ENCODE measurements around the gene EPHA8.

The EPHA8 gene

GRCh38 chr1:22536506-22536905 lies 26.8 kb upstream of the EPHA8 start:
- no peak for DNase-seq (ENCODE audit: low spot score)

- no peak for DNase-seq (ENCODE audit: low spot score)
These were observed 25.7 kb upstream of the EPHA8 start for GRCh38 chr1:22537441-22538139.

GRCh38 chr1:22539510-22540118 lies 23.7 kb upstream of the EPHA8 start:
- DNase-seq (ENCODE audit: low spot score), result no peak

GRCh38 chr1:22540337-22540736 lies 23.0 kb upstream of the EPHA8 start:
- DNase-seq (ENCODE audit: low spot score), result no peak

GRCh38 chr1:22542886-22543285 lies 20.4 kb upstream of the EPHA8 start:
- no peak for DNase-seq (ENCODE audit: low spot score)

GRCh38 chr1:22543679-22544078 lies 19.6 kb upstream of the EPHA8 start:
- no peak for DNase-seq (ENCODE audit: low spot score)

- DNase-seq (ENCODE audit: low spot score), result no peak
These were observed 18.7 kb upstream of the EPHA8 start for GRCh38 chr1:22544606-22545005.

- DNase-seq (ENCODE audit: low spot score), result no peak
These were observed 18.1 kb upstream of the EPHA8 start for GRCh38 chr1:22545141-22545540.

- DNase-seq (ENCODE audit: low spot score), result no peak
These were observed 16.0 kb upstream of the EPHA8 start for GRCh38 chr1:22547186-22547817.

GRCh38 chr1:22547818-22548462 lies 15.3 kb upstream of the EPHA8 start:
- DNase-seq (ENCODE audit: low spot score), result no peak

GRCh38 chr1:22550021-22550420 lies 13.3 kb upstream of the EPHA8 start:
- no peak for DNase-seq (ENCODE audit: low spot score)

GRCh38 chr1:22551591-22551990 lies 11.7 kb upstream of the EPHA8 start:
- no peak for DNase-seq (ENCODE audit: low spot score)

- DNase-seq (ENCODE audit: low spot score), result no peak
These were observed 11.3 kb upstream of the EPHA8 start for GRCh38 chr1:22552021-22552420.

GRCh38 chr1:22553104-22553880 lies 10.0 kb upstream of the EPHA8 start:
- no peak for DNase-seq (ENCODE audit: low spot score)

GRCh38 chr1:22553991-22554522 lies 9.2 kb upstream of the EPHA8 start:
- no peak for DNase-seq (ENCODE audit: low spot score)

- no peak for DNase-seq (ENCODE audit: low spot score)
These were observed 8.0 kb upstream of the EPHA8 start for GRCh38 chr1:22555371-22555656.

- DNase-seq (ENCODE audit: low spot score), result no peak
These were observed 6.7 kb upstream of the EPHA8 start for GRCh38 chr1:22556391-22557104.

- DNase-seq (ENCODE audit: low spot score), result no peak
These were observed 5.8 kb upstream of the EPHA8 start for GRCh38 chr1:22557341-22557950.

- DNase-seq (ENCODE audit: low spot score), result no peak
These were observed 648 bp downstream of the EPHA8 start for GRCh38 chr1:22563671-22564602.

GRCh38 chr1:22566161-22566560 lies 2.9 kb downstream of the EPHA8 start:
- DNase-seq (ENCODE audit: low spot score), result no peak

Data from pons (tissue), 1 donor.